ENCODE data around the gene PPARG.

The PPARG gene

GRCh38 chr3:12357456-12357855, 68.6 kb downstream of the PPARG start:
- no peaks in the 10 kb centered on the region for H3K79me2 ChIP-seq (ENCODE audit: insufficient read depth, low read length)
- H3K4me2 ChIP-seq (ENCODE audit: insufficient read depth, low read length): no peak overlapping the region
- no peak for TF ChIP-seq CTCF (IDR thresholded peaks at IDR 0.05; ENCODE audit: borderline replicate concordance, extremely low read depth, low read length, poor library complexity, severe bottlenecking)
- no peak for TF ChIP-seq EZH2 (IDR thresholded peaks at IDR 0.05; ENCODE audit: borderline replicate concordance, low read depth, low read length, severe bottlenecking)
- H3K9me3 ChIP-seq (ENCODE audit: insufficient read depth, low read length, severe bottlenecking): peaks cover 10% of the 10 kb centered on the region
- no peaks in the 10 kb centered on the region for H3K27me3 ChIP-seq (ENCODE audit: insufficient read depth, low read length, poor library complexity)
- peaks cover 66% of the 10 kb centered on the region for H3K4me1 ChIP-seq (ENCODE audit: insufficient read depth, low read length)
- DNase-seq (no peak), ATAC-seq (ENCODE audit: insufficient read depth, low read depth) (no peak)
- no peak overlapping the region for H3K4me3 ChIP-seq (ENCODE audit: low read depth in 1 of 2, low read length in 2 of 2)
- peak overlapping the region; percentile 97 for H3K27ac ChIP-seq (ENCODE audit: low read length)
- no peaks in the 10 kb centered on the region for H4K20me1 ChIP-seq (ENCODE audit: insufficient read depth, low read length)
- peak overlapping the region; percentile 37 for H2AFZ ChIP-seq (ENCODE audit: low read depth, low read length)
- H3K36me3 ChIP-seq (ENCODE audit: insufficient read depth, low read length): peaks cover 3% of the 10 kb centered on the region; the same call in 1 of the 2 replicates
- H3K9ac ChIP-seq (ENCODE audit: low read depth, low read length): peak overlapping the region; percentile 57; the same call in 1 of the 2 replicates

GRCh38 chr3:12363397-12364195, 74.7 kb downstream of the PPARG start:
- H4K20me1 ChIP-seq (ENCODE audit: insufficient read depth, low read length): no peaks in the 10 kb centered on the region
- DNase-seq: peak; percentile 44
- peak overlapping the region; percentile 34; the same call in 1 of the 2 replicates for H3K9ac ChIP-seq (ENCODE audit: low read depth, low read length)
- no peaks in the 10 kb centered on the region for H3K27me3 ChIP-seq (ENCODE audit: insufficient read depth, low read length, poor library complexity)
- TF ChIP-seq CTCF (IDR thresholded peaks at IDR 0.05; ENCODE audit: borderline replicate concordance, extremely low read depth, low read length, poor library complexity, severe bottlenecking): no peak
- TF ChIP-seq EZH2 (IDR thresholded peaks at IDR 0.05; ENCODE audit: borderline replicate concordance, low read depth, low read length, severe bottlenecking): no peak
- peaks cover 17% of the 10 kb centered on the region for H3K9me3 ChIP-seq (ENCODE audit: insufficient read depth, low read length, severe bottlenecking)
- peak overlapping the region; percentile 7; the same call in 1 of the 2 replicates for H3K4me2 ChIP-seq (ENCODE audit: insufficient read depth, low read length)
- H3K36me3 ChIP-seq (ENCODE audit: insufficient read depth, low read length): peaks cover 3% of the 10 kb centered on the region; the same call in 1 of the 2 replicates
- 0 out of 4 replicates have a peak overlapping the region, but pooled peaks of 1 of the 2 experiments have one; percentile 4 for H3K4me3 ChIP-seq (ENCODE audit: low read depth in 1 of 2, low read length in 2 of 2)
- peaks cover 33% of the 10 kb centered on the region for H3K4me1 ChIP-seq (ENCODE audit: insufficient read depth, low read length)
- H2AFZ ChIP-seq (ENCODE audit: low read depth, low read length): peak overlapping the region; percentile 27
- H3K79me2 ChIP-seq (ENCODE audit: insufficient read depth, low read length): no peaks in the 10 kb centered on the region
- ATAC-seq (ENCODE audit: insufficient read depth, low read depth): peak; percentile 77
- peak overlapping the region; percentile 79 for H3K27ac ChIP-seq (ENCODE audit: low read length)

- Histone ChIP-seq H3K4me1 (ENCODE audit: insufficient read depth, low read length) (peaks cover 27% of the 10 kb centered on the region), H3K9me3 (ENCODE audit: insufficient read depth, low read length, severe bottlenecking) (peaks cover 8% of the 10 kb centered on the region), H3K4me3 (ENCODE audit: low read depth in 1 of 2, low read length in 2 of 2) (no peak overlapping the region), H3K79me2 (ENCODE audit: insufficient read depth, low read length) (no peaks in the 10 kb centered on the region), H2AFZ (ENCODE audit: low read depth, low read length) (no peak overlapping the region), H3K27me3 (ENCODE audit: insufficient read depth, low read length, poor library complexity) (no peaks in the 10 kb centered on the region), H4K20me1 (ENCODE audit: insufficient read depth, low read length) (no peaks in the 10 kb centered on the region), H3K4me2 (ENCODE audit: insufficient read depth, low read length) (no peak overlapping the region), H3K27ac (ENCODE audit: low read length) (no peak overlapping the region), H3K9ac (ENCODE audit: low read depth, low read length) (no peak overlapping the region), H3K36me3 (ENCODE audit: insufficient read depth, low read length) (no peaks in the 10 kb centered on the region)
- no peak for DNase-seq
- no peak for ATAC-seq (ENCODE audit: insufficient read depth, low read depth)
- TF ChIP-seq EZH2 (IDR thresholded peaks at IDR 0.05; ENCODE audit: borderline replicate concordance, low read depth, low read length, severe bottlenecking) (no peak), CTCF (IDR thresholded peaks at IDR 0.05; ENCODE audit: borderline replicate concordance, extremely low read depth, low read length, poor library complexity, severe bottlenecking) (no peak)
Observed at GRCh38 chr3:12367346-12367745, 78.5 kb downstream of the PPARG start.
